Measurements from ENCODE around the gene MS4A5. TPM values are rescaled to one million over a fixed set of nuclear protein-coding genes. Genes with fewer than 3 reads are reported as not detected.
"Not testable (repeated sequence)": the region's sequence is repeated elsewhere in the genome, so short reads cannot be mapped to it uniquely, and the experiment has no call there.

MS4A5 gene
- total RNA-seq, 1 experiment from 2014 or later, result not detected

DNA sequence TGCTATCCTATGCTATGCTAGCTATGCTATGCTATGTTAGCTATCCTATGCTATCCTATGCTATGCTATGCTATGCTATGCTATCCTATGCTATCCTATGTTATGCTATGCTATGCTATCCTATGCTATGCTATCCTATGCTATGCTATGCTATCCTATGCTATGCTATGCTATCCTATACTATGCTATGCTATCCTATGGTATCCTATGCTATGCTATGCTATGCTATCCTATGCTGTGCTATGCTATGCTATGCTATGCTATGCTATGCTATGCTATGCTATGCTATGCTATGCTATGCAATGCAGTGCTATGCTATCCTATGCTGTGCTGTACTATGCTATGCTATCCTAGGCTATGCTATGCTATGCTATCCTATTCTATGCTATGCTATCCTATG lies 17.7 kb downstream of the MS4A5 start:
- Histone ChIP-seq H3K9me3 (replicated peaks) (no peaks in the 10 kb centered on the region), H3K4me1 (replicated peaks) (no peaks in the 10 kb centered on the region), H3K36me3 (no peaks in the 10 kb centered on the region), H3K27ac (no peak overlapping the region), H3K4me3 (no peak overlapping the region), H3K27me3 (replicated peaks) (no peaks in the 10 kb centered on the region; the same call in 1 of the 2 replicates)
- no peak for DNase-seq (ENCODE audit: low read depth in 1 of 2, low spot score in 2 of 2)

GRCh38 chr11:60447846-60448245 lies 18.5 kb downstream of the MS4A5 start:
- Histone ChIP-seq H3K9me3 (replicated peaks) (no peaks in the 10 kb centered on the region), H3K36me3 (no peaks in the 10 kb centered on the region), H3K4me1 (replicated peaks) (no peaks in the 10 kb centered on the region), H3K27me3 (replicated peaks) (no peaks in the 10 kb centered on the region; the same call in 1 of the 2 replicates), H3K4me3 (no peak overlapping the region), H3K27ac (no peak overlapping the region)
- DNase-seq (ENCODE audit: low read depth in 1 of 2, low spot score in 2 of 2), result no peak

GRCh38 chr11:60451185-60451584 lies 21.8 kb downstream of the MS4A5 start:
- H3K36me3 ChIP-seq; H3K27me3 ChIP-seq (replicated peaks); DNase-seq (ENCODE audit: low read depth in 1 of 2, low spot score in 2 of 2); H3K27ac ChIP-seq; H3K4me1 ChIP-seq (replicated peaks); H3K9me3 ChIP-seq (replicated peaks); H3K4me3 ChIP-seq: not testable (repeated sequence)

DNA sequence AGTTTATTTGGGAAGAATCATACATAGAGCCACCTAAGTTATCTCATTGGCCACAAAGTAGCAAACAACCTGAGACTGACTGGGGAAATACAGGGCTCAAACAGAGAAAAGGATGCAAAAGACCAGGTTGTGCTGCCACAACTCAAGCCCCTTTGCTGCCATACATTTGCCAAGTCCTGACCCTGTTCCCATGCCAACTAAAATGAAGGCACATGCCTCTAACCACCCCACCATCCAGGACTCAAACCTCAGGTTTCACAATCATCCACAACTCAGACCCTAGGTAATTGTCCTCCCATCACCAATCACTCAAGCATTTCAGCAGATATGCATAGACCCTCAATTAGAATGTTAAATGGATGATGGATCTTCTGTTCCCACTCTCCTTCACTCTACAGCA lies 24.8 kb downstream of the MS4A5 start:
- DNase-seq (ENCODE audit: low read depth in 1 of 2, low spot score in 2 of 2), result no peak
- Histone ChIP-seq H3K9me3 (replicated peaks) (no peaks in the 10 kb centered on the region), H3K4me3 (no peak overlapping the region), H3K4me1 (replicated peaks) (no peaks in the 10 kb centered on the region), H3K27ac (no peak overlapping the region), H3K27me3 (replicated peaks) (peaks cover 9% of the 10 kb centered on the region; the same call in 1 of the 2 replicates), H3K36me3 (no peaks in the 10 kb centered on the region)

GRCh38 chr11:60455531-60456042 lies 26.2 kb downstream of the MS4A5 start, which contains the start of gene MS4A1:
Gene MS4A1 (plus strand): TSS chr11:60455847. CDS start chr11:60462375, 6,528 bp downstream.
- DNase-seq (ENCODE audit: low read depth in 1 of 2, low spot score in 2 of 2), result no peak
- Histone ChIP-seq H3K9me3 (replicated peaks) (no peaks in the 10 kb centered on the region), H3K36me3 (no peaks in the 10 kb centered on the region), H3K4me3 (no peak within 1 kb of the TSS), H3K27me3 (replicated peaks) (peaks cover 14% of the 10 kb centered on the region), H3K4me1 (replicated peaks) (no peaks in the 10 kb centered on the region), H3K27ac (no peak within 1 kb of the TSS)

DNA sequence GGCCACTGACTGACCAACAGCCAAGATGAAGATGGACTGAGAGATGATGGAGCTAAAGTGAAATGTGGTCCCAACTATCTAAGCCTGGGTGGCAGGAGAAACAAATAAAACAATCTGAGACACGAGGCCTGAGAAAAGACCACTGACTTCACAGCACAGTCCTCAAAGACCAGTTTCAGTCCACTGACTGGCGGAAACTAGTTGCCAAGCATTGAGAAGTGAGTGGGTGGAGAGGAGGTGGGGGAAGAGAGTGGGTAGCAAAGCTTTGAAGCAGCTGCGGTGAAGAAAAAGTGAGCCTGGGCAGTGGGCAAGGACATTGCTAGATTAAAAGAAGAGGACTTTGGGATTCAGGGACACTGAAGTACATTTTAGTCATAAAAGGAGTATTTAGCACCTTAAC lies 28.2 kb downstream of the MS4A5 start:
- no peaks in the 10 kb centered on the region for H3K9me3 ChIP-seq (replicated peaks)
- no peak overlapping the region for H3K27ac ChIP-seq
- peaks cover 15% of the 10 kb centered on the region for H3K27me3 ChIP-seq (replicated peaks)
- no peaks in the 10 kb centered on the region for H3K4me1 ChIP-seq (replicated peaks)
- no peak for DNase-seq (ENCODE audit: low read depth in 1 of 2, low spot score in 2 of 2)
- no peaks in the 10 kb centered on the region for H3K36me3 ChIP-seq
- no peak overlapping the region for H3K4me3 ChIP-seq

DNA sequence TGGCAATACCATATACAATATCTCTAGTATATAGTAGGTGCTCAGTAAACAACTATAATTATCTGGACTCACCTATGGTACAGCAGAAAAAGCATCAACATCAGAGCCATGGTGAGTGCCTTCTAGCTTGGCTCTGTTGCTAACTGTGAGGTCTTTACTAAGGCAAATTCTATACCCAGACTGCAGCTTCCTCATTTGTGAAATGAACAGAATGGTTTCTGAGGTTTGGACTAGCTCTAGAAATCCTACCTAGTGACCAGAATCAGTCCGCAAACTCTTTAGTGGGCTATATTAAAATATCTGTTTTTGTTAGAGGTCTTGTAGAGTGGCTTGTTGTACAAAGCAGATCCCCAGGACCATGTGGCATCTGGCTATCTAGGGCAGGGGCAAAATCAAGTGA lies 30.0 kb downstream of the MS4A5 start:
- no peaks in the 10 kb centered on the region for H3K9me3 ChIP-seq (replicated peaks)
- no peaks in the 10 kb centered on the region for H3K36me3 ChIP-seq

DNA sequence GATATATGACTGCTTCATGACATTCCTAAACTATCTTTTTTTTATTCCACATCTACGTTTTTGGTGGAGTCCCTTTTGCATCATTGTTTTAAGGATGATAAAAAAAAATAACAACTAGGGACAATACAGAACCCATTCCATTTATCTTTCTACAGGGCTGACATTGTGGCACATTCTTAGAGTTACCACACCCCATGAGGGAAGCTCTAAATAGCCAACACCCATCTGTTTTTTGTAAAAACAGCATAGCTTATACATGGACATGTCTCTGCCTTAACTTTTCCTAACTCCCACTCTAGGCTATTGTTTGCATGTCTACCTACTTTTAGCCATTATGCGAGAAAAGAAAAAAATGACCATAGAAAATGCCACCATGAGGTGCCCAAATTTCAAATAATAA lies 39.5 kb downstream of the MS4A5 start:
- Histone ChIP-seq H3K4me3 (no peak overlapping the region), H3K36me3 (no peaks in the 10 kb centered on the region), H3K9me3 (replicated peaks) (no peaks in the 10 kb centered on the region), H3K4me1 (replicated peaks) (no peaks in the 10 kb centered on the region), H3K27me3 (replicated peaks) (peaks cover 2% of the 10 kb centered on the region), H3K27ac (no peak overlapping the region)
- no peak for DNase-seq (ENCODE audit: low read depth in 1 of 2, low spot score in 2 of 2)

More for the DNA sequence above, 30.0 kb downstream of the MS4A5 start:
- no peak overlapping the region for H3K4me3 ChIP-seq
- no peak for DNase-seq (ENCODE audit: low read depth in 1 of 2, low spot score in 2 of 2)
- no peak overlapping the region for H3K27ac ChIP-seq
- H3K4me1 ChIP-seq (replicated peaks), result no peaks in the 10 kb centered on the region
- H3K27me3 ChIP-seq (replicated peaks), result peaks cover 15% of the 10 kb centered on the region

GRCh38 chr11:60469723-60470122 lies 40.4 kb downstream of the MS4A5 start:
- H3K27ac ChIP-seq, result no peak overlapping the region
- DNase-seq (ENCODE audit: low read depth in 1 of 2, low spot score in 2 of 2), result no peak

GRCh38 chr11:60477035-60477445 lies 47.7 kb downstream of the MS4A5 start:
- no peaks in the 10 kb centered on the region for H3K9me3 ChIP-seq (replicated peaks)
- H3K27me3 ChIP-seq (replicated peaks), result no peaks in the 10 kb centered on the region
- no peak overlapping the region for H3K4me3 ChIP-seq
- H3K4me1 ChIP-seq (replicated peaks), result no peaks in the 10 kb centered on the region
- H3K27ac ChIP-seq, result no peak overlapping the region
- no peak for DNase-seq (ENCODE audit: low read depth in 1 of 2, low spot score in 2 of 2)
- H3K36me3 ChIP-seq, result no peaks in the 10 kb centered on the region

More at GRCh38 chr11:60469723-60470122, 40.4 kb downstream of the MS4A5 start:
- no peak overlapping the region for H3K4me3 ChIP-seq
- no peaks in the 10 kb centered on the region for H3K4me1 ChIP-seq (replicated peaks)
- H3K27me3 ChIP-seq (replicated peaks), result peaks cover 2% of the 10 kb centered on the region; the same call in 1 of the 2 replicates
- H3K9me3 ChIP-seq (replicated peaks), result no peaks in the 10 kb centered on the region
- H3K36me3 ChIP-seq, result no peaks in the 10 kb centered on the region

GRCh38 chr11:60482361-60482760 lies 53.0 kb downstream of the MS4A5 start:
- Histone ChIP-seq H3K36me3 (no peaks in the 10 kb centered on the region), H3K4me1 (replicated peaks) (no peaks in the 10 kb centered on the region), H3K27me3 (replicated peaks) (peaks cover 3% of the 10 kb centered on the region; the same call in 1 of the 2 replicates), H3K9me3 (replicated peaks) (no peaks in the 10 kb centered on the region), H3K27ac (no peak overlapping the region), H3K4me3 (no peak overlapping the region)
- DNase-seq (ENCODE audit: low read depth in 1 of 2, low spot score in 2 of 2), result no peak

GRCh38 chr11:60485987-60486386 lies 56.6 kb downstream of the MS4A5 start:
- peak in 1 of 2 experiments; percentile 23 for DNase-seq (ENCODE audit: low read depth in 1 of 2, low spot score in 2 of 2)
- no peak overlapping the region for H3K4me3 ChIP-seq
- H3K27ac ChIP-seq, result no peak overlapping the region
- H3K4me1 ChIP-seq (replicated peaks), result no peaks in the 10 kb centered on the region
- no peaks in the 10 kb centered on the region for H3K9me3 ChIP-seq (replicated peaks)
- H3K27me3 ChIP-seq (replicated peaks), result peaks cover 3% of the 10 kb centered on the region; the same call in 1 of the 2 replicates
- H3K36me3 ChIP-seq, result no peaks in the 10 kb centered on the region

- H3K27me3 ChIP-seq (replicated peaks), result peaks cover 4% of the 10 kb centered on the region
- H3K9me3 ChIP-seq (replicated peaks), result no peaks in the 10 kb centered on the region
- H3K36me3 ChIP-seq, result no peaks in the 10 kb centered on the region
- no peak within 1 kb of the TSS for H3K27ac ChIP-seq
- DNase-seq (ENCODE audit: low read depth in 1 of 2, low spot score in 2 of 2), result no peak
- no peak within 1 kb of the TSS for H3K4me3 ChIP-seq
- no peaks in the 10 kb centered on the region for H3K4me1 ChIP-seq (replicated peaks)
Observed at GRCh38 chr11:60492488-60493009, 63.2 kb downstream of the MS4A5 start, which contains the start of gene MS4A12. Gene MS4A12 (plus strand): TSS chr11:60492778. CDS start chr11:60497319, 4,541 bp downstream.

DNA sequence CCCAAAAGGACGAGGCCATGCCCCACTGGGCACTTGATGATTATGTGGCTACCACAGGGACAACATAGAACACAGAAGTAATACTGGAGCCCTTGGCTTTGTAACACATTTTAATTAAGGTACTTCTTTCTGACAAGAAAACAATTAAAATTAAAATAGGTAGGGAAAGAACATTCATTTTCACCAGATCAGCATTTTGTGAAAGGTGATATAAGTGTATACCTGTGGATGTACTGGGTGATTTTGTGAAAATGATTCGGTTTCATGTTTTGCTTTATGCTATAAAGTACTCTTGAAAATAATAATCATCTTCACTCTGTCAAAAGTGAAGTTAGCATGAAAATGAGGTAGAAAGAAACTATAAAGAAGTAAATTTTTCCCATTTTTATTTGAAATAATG lies 64.1 kb downstream of the MS4A5 start:
- DNase-seq (ENCODE audit: low read depth in 1 of 2, low spot score in 2 of 2), result no peak
- Histone ChIP-seq H3K27me3 (replicated peaks) (peaks cover 4% of the 10 kb centered on the region), H3K36me3 (no peaks in the 10 kb centered on the region), H3K4me3 (no peak overlapping the region), H3K27ac (no peak overlapping the region), H3K9me3 (replicated peaks) (no peaks in the 10 kb centered on the region), H3K4me1 (replicated peaks) (no peaks in the 10 kb centered on the region)
